ENCODE measurements around the gene KCNMA1.

The KCNMA1 gene

GRCh38 chr10:77202857-77203256 lies 434.8 kb downstream of the KCNMA1 start:
- TF ChIP-seq CTCF (IDR thresholded peaks at IDR 0.05) (no peak), ZFX (IDR thresholded peaks at IDR 0.05; ENCODE audit: borderline replicate concordance) (no peak)

GRCh38 chr10:77201135-77202106 lies 436.2 kb downstream of the KCNMA1 start:
- no peak overlapping the region for H3K27ac ChIP-seq
- no peak for TF ChIP-seq ZFX (IDR thresholded peaks at IDR 0.05; ENCODE audit: borderline replicate concordance)
- no peak for TF ChIP-seq CTCF (IDR thresholded peaks at IDR 0.05)

More at GRCh38 chr10:77202857-77203256, 434.8 kb downstream of the KCNMA1 start:
- H3K27ac ChIP-seq, result no peak overlapping the region

GRCh38 chr10:77197544-77197943 lies 440.1 kb downstream of the KCNMA1 start:
- H3K27ac ChIP-seq, result no peak overlapping the region
- TF ChIP-seq CTCF (IDR thresholded peaks at IDR 0.05), result no peak

GRCh38 chr10:77196614-77197013 lies 441.0 kb downstream of the KCNMA1 start:
- TF ChIP-seq CTCF (IDR thresholded peaks at IDR 0.05) (no peak), ZFX (IDR thresholded peaks at IDR 0.05; ENCODE audit: borderline replicate concordance) (no peak)
- no peak overlapping the region for H3K27ac ChIP-seq

- TF ChIP-seq ZFX (IDR thresholded peaks at IDR 0.05; ENCODE audit: borderline replicate concordance), result no peak
- no peak for TF ChIP-seq CTCF (IDR thresholded peaks at IDR 0.05)
- no peak overlapping the region for H3K27ac ChIP-seq
These were observed 442.5 kb downstream of the KCNMA1 start for GRCh38 chr10:77195101-77195500.

- TF ChIP-seq ZFX (IDR thresholded peaks at IDR 0.05; ENCODE audit: borderline replicate concordance) (no peak), CTCF (IDR thresholded peaks at IDR 0.05) (no peak)
- no peak overlapping the region for H3K27ac ChIP-seq
These were observed 444.6 kb downstream of the KCNMA1 start for GRCh38 chr10:77193001-77193400.

GRCh38 chr10:77192402-77192801 lies 445.2 kb downstream of the KCNMA1 start:
- TF ChIP-seq ZFX (IDR thresholded peaks at IDR 0.05; ENCODE audit: borderline replicate concordance) (no peak), CTCF (IDR thresholded peaks at IDR 0.05) (no peak)
- no peak overlapping the region for H3K27ac ChIP-seq

Data from 22Rv1 (cell line).